Right ventricle myocardium inferior (tissue), 1 donor: Measurements from ENCODE around the gene NOTCH1. TPM values are rescaled to one million over a fixed set of nuclear protein-coding genes. Genes with fewer than 3 reads are reported as not detected.
"Not testable (repeated sequence)": the region's sequence is repeated elsewhere in the genome, so short reads cannot be mapped to it uniquely, and the experiment has no call there.

Experiments used
- ATAC-seq: fragments of 200-7000 bp; cut with Tn5 transposase; one replicate; pipeline ENCODE4 v1.9.1; 2020; ENCODE audit warnings: mild to moderate bottlenecking, moderate library complexity
- DNase-seq: peaks from one replicate; pipeline ENCODE4 v3.0.0; 2021; ENCODE audit errors: missing footprints
- intact Hi-C: fragments of 100-400 bp; cut with DNase I; formaldehyde crosslinking; loops from one replicate; pipeline ENCODE4 v1.11.0; 2022
- total RNA-seq: library from RNA; stranded (reverse); fragmentation: NEBNext Ultra II Directional; extraction: Animal tissue kit (Norgen Biotek cat#: 25700); gene quantifications from one replicate; pipeline ENCODE4 v1.2.1, GENCODE V29; 2021
- donor health status: DM: no; HTN: yes; CAD: no; lungs with severe emphysema.

The NOTCH1 gene
- total RNA-seq, 1 donor from 2014 or later, result 18.7 TPM

DNA sequence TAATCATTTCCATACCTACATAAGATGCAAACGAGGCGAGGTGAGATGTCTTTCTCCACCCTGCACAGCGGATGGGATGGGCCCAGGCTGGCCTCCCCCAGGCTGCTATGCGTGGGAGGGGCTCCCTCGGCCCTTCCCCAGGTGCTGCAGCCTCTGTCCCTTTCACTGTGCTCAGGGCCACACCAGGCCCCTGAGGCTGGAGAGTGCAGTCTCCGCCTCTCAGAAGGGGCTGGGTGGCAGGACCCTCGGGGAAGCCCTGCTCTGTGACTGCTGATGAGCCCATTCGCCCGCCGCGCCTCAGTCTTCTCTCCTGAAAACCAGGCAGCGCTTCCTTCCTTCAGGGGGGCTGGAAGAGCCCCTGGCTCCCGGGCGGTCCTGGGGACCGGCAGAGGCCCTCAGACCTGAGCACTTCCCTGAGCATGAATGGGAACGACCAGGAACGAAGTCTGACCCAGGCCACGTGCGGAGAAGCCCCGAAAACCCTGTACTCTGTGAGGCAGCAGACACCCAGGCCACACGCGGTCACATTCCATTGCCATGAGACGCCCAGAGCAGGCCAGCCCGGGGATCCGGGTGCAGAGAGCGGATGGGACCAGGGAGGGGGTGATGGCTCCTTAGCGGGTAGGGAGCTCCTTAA lies 21.9 kb upstream of the NOTCH1 start:
- intact Hi-C loops, result no loop called here
- ATAC-seq (peak; percentile 38), DNase-seq (peak; percentile 76)

DNA sequence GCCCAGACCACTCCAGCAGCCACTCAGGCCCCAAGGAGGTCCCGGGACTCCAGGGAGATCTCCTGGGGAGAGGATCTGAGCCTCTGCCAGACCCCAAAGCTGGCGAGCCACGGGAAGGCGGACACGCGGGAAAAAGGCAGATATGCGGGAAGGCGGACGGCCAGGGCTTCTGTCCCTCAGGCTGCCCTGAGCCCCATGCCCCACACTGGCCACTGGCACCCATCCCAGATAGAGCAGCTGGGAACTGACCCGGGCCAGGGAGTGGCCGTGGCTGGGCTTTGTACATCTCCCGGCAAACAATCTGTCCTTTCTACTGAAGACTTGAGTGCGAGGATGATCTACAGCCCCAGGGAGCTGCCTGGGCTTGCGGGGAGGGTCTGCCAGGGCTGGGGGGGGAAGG lies 21.1 kb upstream of the NOTCH1 start:
- peak; percentile 30 for ATAC-seq
- DNase-seq, result peak; percentile 82
- intact Hi-C loops, result no loop called here

GRCh38 chr9:136566553-136566895 lies 20.7 kb upstream of the NOTCH1 start:
- intact Hi-C loops, result no loop called here
- DNase-seq (no peak), ATAC-seq (no peak)

- no peak for ATAC-seq
- intact Hi-C loops, result loop anchor here (2.0 kb wide), 1 partner anchor 19 kb away; the partner anchor contains the start of gene NOTCH1
Observed at GRCh38 chr9:136565715-136566552, 20.1 kb upstream of the NOTCH1 start.

DNA sequence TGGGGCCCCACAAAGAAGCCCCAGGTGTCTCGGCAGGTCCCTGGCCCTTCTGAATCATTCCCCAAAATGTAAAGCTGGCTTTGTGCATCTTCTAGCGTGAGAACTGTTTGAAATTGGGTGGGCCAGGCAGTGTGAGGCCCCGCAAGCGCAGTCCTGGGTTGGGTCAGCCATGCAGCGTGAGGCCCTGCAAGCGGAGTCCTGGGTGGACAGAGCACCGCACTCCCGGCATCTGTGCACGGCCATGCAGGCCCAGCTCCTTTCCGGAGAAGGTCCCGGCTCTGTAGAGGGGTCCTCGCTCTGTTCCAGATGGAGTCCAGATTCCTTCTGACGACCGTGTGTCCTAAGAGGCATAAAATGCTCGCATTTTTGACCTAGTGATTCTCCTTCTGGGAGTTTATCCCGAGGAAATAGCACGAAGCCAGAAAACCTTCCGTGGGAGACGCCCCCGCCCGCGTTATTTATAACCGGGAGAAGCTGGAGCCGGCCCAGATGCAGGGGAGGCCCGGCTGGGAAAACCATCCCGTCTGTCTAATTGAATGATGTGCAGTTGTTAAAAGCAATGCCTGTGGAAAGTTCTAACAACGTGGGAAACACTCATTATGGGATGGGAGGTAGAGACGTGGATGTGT lies 19.4 kb upstream of the NOTCH1 start:
- ATAC-seq, result peak; percentile 29
- intact Hi-C loops, result loop anchor here (2.0 kb wide), 1 partner anchor 18 kb away; the partner anchor contains the start of gene NOTCH1
- no peak for DNase-seq

More at GRCh38 chr9:136565715-136566552, 20.1 kb upstream of the NOTCH1 start:
- no peak for DNase-seq

DNA sequence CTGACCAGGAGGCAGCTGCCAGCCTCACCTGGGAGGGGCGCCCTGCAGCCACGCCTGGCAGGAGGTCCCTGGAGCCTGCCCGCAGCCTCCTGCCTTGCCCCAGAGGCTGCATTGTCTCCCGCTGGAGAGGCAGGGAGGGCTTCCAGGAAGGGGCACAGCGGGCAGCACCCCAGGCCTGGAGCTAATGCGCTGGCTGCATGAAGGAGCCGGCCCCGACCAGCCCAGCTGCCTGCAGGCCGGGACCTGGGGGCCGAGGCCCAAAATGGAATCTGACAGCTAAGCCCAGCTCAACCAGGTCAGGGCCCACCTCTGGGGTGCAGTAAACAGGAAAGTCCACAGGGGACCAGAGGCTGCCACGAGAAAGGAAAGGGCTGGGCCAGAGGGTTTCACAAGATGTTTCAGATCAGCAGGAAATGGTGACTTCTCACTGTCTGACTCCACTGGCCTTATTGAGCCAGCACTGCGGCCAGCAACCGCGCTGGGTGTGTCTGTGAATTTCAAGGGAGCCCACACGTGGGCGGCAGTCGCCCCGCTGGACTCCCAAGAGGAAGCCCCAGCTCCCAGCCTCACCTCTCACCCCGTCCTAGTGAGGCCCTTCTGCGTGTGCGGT lies 18.6 kb upstream of the NOTCH1 start:
- DNase-seq (peak; percentile 94), ATAC-seq (peak; percentile 63)
- intact Hi-C loops, result loop anchor here (2.0 kb wide), 1 partner anchor 18 kb away; the partner anchor contains the start of gene NOTCH1

- DNase-seq (no peak), ATAC-seq (no peak)
Observed at GRCh38 chr9:136563646-136564325, 17.9 kb upstream of the NOTCH1 start.

GRCh38 chr9:136562746-136563495 lies 17.1 kb upstream of the NOTCH1 start:
- DNase-seq (no peak), ATAC-seq (no peak)
- intact Hi-C loops, result no loop called here

More at GRCh38 chr9:136563646-136564325, 17.9 kb upstream of the NOTCH1 start:
- intact Hi-C loops, result loop anchor here (2.0 kb wide), 1 partner anchor 17 kb away; the partner anchor contains the start of gene NOTCH1

GRCh38 chr9:136561779-136562178 lies 15.9 kb upstream of the NOTCH1 start:
- no peak for ATAC-seq
- intact Hi-C loops, result no loop called here
- peak; percentile 59 for DNase-seq

- intact Hi-C loops, result no loop called here
- DNase-seq (peak; percentile 40), ATAC-seq (no peak)
Observed at GRCh38 chr9:136560586-136560985, 14.7 kb upstream of the NOTCH1 start.

DNA sequence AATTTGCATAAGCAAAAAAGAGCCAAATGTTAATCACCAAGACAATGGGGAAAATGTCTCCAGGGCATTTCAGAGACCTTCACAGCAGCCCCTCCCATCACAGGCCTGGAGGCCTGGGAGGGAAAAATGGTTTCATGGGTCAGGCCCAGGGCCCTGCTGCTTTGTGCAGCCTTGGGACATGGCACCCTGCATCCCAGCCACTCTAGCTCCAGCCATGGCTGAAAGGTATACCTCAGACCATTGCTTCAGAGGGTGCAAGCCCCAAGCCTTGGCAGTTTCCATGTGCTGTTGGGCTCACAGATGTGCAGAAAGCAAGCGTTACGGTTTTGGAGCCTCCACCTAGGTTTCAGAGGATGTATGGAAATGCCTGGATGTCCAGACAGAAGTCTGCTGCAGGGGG lies 13.5 kb upstream of the NOTCH1 start:
- intact Hi-C loops, result not testable (repeated sequence)

DNA sequence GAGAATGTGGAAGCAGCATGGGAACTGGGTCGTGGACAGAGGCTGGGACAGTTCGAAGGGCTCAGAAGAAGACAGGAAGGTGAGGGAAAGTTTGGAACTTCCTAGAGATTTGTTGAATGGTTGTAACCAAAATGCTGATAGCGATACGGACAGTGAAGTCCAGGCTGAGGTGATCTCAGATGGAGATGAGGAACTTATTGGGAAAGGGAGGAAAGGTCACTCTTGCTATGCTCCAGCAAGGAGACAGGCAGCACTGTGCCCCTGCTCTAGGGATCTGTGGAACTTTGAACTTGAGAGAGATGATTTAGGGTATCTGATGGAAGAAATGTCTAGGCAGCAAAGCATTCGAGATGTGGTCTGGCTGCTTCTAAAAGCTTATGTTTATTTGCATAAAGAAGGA lies 13.0 kb upstream of the NOTCH1 start:
- ATAC-seq, intact Hi-C loops, DNase-seq: not testable (repeated sequence)

More for the DNA sequence above, 13.5 kb upstream of the NOTCH1 start:
- not testable (repeated sequence) for ATAC-seq
- DNase-seq, result peak; percentile 42

GRCh38 chr9:136558373-136558772 lies 12.5 kb upstream of the NOTCH1 start:
- no peak for ATAC-seq
- DNase-seq, result peak; percentile 37
- intact Hi-C loops, result no loop called here

- ATAC-seq, result no peak
- intact Hi-C loops, result no loop called here
- DNase-seq, result peak; percentile 9
Observed at GRCh38 chr9:136557036-136557435, 11.2 kb upstream of the NOTCH1 start.

DNA sequence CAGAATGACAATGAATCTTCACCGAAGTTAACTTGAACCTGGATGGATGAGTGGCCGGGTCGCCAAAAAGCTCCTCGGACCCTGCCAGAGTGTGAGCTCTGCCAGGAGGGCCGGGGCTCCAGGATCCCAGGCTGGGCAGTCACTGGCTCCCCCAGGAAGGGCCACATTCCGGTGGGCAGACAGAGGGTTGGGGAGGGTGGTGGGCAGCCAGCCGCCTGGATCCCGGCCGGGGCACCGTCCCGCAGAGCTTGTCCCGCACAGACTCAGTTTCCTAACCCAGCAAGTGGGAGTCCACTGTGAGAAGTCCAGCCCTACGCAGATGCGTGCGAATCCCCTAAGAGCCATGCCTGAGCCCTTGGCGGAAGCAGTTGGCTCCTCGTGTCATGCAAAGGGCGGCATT lies 10.3 kb upstream of the NOTCH1 start:
- ATAC-seq (no peak), DNase-seq (no peak)
- intact Hi-C loops, result no loop called here

DNA sequence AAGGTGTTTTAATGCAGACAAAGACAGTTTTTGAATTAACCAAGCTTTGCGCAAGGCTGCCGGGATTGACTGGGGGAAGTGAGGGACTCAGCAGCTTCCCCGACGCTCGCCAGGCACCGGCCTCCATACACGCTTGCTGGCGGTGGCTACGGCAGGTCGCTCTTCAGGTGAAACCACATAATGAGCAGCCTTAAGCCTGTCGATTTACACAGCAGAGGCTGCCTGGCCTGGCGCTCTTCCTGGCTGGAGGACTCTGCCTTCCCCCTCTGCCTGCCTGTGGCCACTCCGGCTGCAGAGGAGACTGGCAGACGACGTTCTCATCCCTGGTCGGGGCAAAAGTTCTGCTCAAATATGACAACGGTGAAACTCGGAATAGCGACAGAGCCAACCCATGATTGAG lies 9.0 kb upstream of the NOTCH1 start:
- DNase-seq (no peak), ATAC-seq (no peak)
- intact Hi-C loops, result no loop called here

DNA sequence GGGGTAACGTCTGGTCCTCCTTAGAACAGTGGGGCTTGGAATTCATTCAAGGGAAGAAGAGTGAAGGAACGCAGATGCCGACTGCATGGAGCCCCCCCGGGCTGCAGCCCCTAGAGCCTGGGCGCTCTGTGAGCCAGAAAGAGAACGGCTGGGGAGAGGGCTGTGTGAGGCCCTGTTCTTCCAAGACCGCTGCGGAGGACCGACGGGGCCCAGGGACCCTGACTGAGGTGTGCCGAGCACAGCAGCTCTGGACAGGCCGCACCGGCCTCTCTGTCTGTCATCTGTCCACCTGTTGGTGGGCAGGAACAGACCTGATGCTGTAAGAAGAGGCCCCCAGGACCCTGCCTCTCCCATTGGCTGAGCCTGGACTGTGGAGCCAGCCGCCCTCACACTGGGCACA lies 7.7 kb upstream of the NOTCH1 start:
- DNase-seq (no peak), ATAC-seq (no peak)
- intact Hi-C loops, result no loop called here
